T-cell (primary cell): ENCODE measurements around the gene STRA6. TPM values are rescaled to one million over a fixed set of nuclear protein-coding genes. Genes with fewer than 3 reads are reported as not detected.

Source experiments
- ATAC-seq, 4 experiments: fragments of 200-7000 bp in 3 of 4; fragments of 150-1000 bp in 1 of 4; cut with Tn5 transposase; replicated peaks in 1 of 4; 1 replicate in 3 of 4; 2 replicates in 1 of 4; pipeline ENCODE4 v1.10.0; 2021; ENCODE audit warnings: moderate library complexity in 3 of 4, mild to moderate bottlenecking in 2 of 4, moderate number of reproducible peaks in 1 of 4
- CTCF ChIA-PET, 2 donors: fragments of 300-600 bp; sonication (Branson Sonifier 250); formaldehyde crosslinking; loops; one replicate each; lab custom pipeline; 2022; ENCODE audit warnings: antibody characterized with exemption in 2 of 2; lab: Charles Lee
- POLR2A ChIA-PET, 2 donors: fragments of 300-600 bp; sonication (Branson Sonifier 250); formaldehyde crosslinking; loops; one replicate each; lab custom pipeline; 2022; ENCODE audit warnings: antibody characterized with exemption in 2 of 2; lab: Charles Lee
- DNase-seq, 35 experiments: peaks; one replicate each; pipeline versions ENCODE4 v3.0.0 to v3.0.0-alpha.2; 2013 to 2023
- H3K27ac ChIP-seq: one replicate; pipeline ENCODE4 v1.5.1; 2013; ENCODE audit warnings: low read length
- H3K27me3 ChIP-seq, 2 experiments: replicated peaks in 1 of 2; 1 replicate in 1 of 2; 2 replicates in 1 of 2; pipeline versions ENCODE4 v1.6.1 to v1.7.0; 2013; ENCODE audit warnings: low read length in 1 of 2, mixed read lengths in 1 of 2; ENCODE audit not compliant: control insufficient read depth in 2 of 2, insufficient read depth in 2 of 2; ENCODE audit errors: extremely low read depth in 1 of 2
- H3K36me3 ChIP-seq, 2 donors: 1 replicate in 1 of 2; 2 replicates in 1 of 2; pipeline versions ENCODE4 v1.6.1 to v1.7.0; 2013; ENCODE audit warnings: low read length in 1 of 2; ENCODE audit not compliant: control insufficient read depth in 2 of 2, insufficient read depth in 1 of 2; ENCODE audit errors: extremely low read depth in 1 of 2
- H3K4me1 ChIP-seq, 2 experiments: 1 replicate in 1 of 2; 2 replicates in 1 of 2; pipeline versions ENCODE4 v1.6.1 to v1.7.0; 2013; ENCODE audit warnings: low read length in 2 of 2, mixed read lengths in 1 of 2; ENCODE audit not compliant: insufficient read depth in 2 of 2, control insufficient read depth in 1 of 2; ENCODE audit errors: extremely low read depth in 1 of 2
- H3K4me3 ChIP-seq, 2 donors: 1 replicate in 1 of 2; 2 replicates in 1 of 2; pipeline versions ENCODE4 v1.5.1 to v1.7.0; 2013; ENCODE audit warnings: mild to moderate bottlenecking in 2 of 2, low read length in 1 of 2, moderate library complexity in 1 of 2; ENCODE audit not compliant: control insufficient read depth in 1 of 2; ENCODE audit errors: extremely low read depth in 1 of 2
- H3K9me3 ChIP-seq: 2 replicates; pipeline ENCODE4 v1.7.0; 2013
- H3K27ac Mint-ChIP-seq, 2 donors: one replicate each; pipeline ENCODE4 v1.8.0; 2020 to 2021; ENCODE audit warnings: mild to moderate bottlenecking in 2 of 2, mixed read lengths in 2 of 2
- H3K27me3 Mint-ChIP-seq, 2 donors: one replicate each; pipeline ENCODE4 v1.8.0; 2021 to 2022; ENCODE audit warnings: mixed read lengths in 2 of 2
- H3K36me3 Mint-ChIP-seq: one replicate; pipeline ENCODE4 v1.8.0; 2021; ENCODE audit warnings: mixed read lengths
- H3K4me1 Mint-ChIP-seq, 3 donors: one replicate each; pipeline ENCODE4 v1.8.0; 2020 to 2022; ENCODE audit warnings: mixed read lengths in 3 of 3, mild to moderate bottlenecking in 1 of 3
- H3K4me3 Mint-ChIP-seq, 3 donors: one replicate each; pipeline ENCODE4 v1.8.0; 2020 to 2022; ENCODE audit warnings: mild to moderate bottlenecking in 3 of 3, mixed read lengths in 3 of 3, moderate library complexity in 3 of 3
- H3K9me3 Mint-ChIP-seq, 3 donors: one replicate each; pipeline ENCODE4 v1.8.0; 2020 to 2022; ENCODE audit warnings: mixed read lengths in 3 of 3
- WGBS: methylation state at CpG from one replicate; pipeline ENCODE4 v1.1.5; 2013; ENCODE audit warnings: missing lambda C conversion rate; ENCODE audit not compliant: insufficient coverage; 5-methylcytosine and 5-hydroxymethylcytosine counted together
- total RNA-seq, 35 experiments: library from RNA in 6 of 35; stranded (reverse) in 6 of 35; fragments of 120-200 nt in 1 of 35; gene quantifications; one replicate each; pipeline versions ENCODE4 v1.2.1 to v1.2.4 and lab custom pipeline; 2013 to 2026

Gene STRA6
- total RNA-seq, 5 donors from 2014 or later (not counting 1 experiment from before 2014, with no cell fraction given): not detected

- Mint-ChIP-seq H3K4me3 (no peak within 1 kb of the TSS), H3K9me3 (no peaks in the 10 kb centered on the region), H3K36me3 (no peaks in the 10 kb centered on the region), H3K27ac (no peak within 1 kb of the TSS), H3K4me1 (no peaks in the 10 kb centered on the region), H3K27me3 (peaks cover 4 to 12% of the 10 kb centered on the region in 2 donors)
- ChIA-PET POLR2A (no interaction called here), CTCF (no interaction called here)
- H3K4me3 ChIP-seq: no peak within 1 kb of the TSS
- no peaks in the 10 kb centered on the region for H3K9me3 ChIP-seq
- WGBS: 33% methylated on average over 6 of the region's 6 CpGs
- H3K27ac ChIP-seq: no peak within 1 kb of the TSS
- DNase-seq: no peak
- ATAC-seq: no peak
- no peaks in the 10 kb centered on the region for H3K36me3 ChIP-seq
- H3K4me1 ChIP-seq: no peaks in the 10 kb centered on the region
- H3K27me3 ChIP-seq: peaks cover 0 to 47% of the 10 kb centered on the region in 2 experiments
These were observed 33.4 kb upstream of the STRA6 start, which contains the start of gene CCDC33 for GRCh38 chr15:74235962-74236361. Gene CCDC33, plus strand, starts transcription at chr15:74236326. Its CDS starts 394 bp downstream, at chr15:74236720.

- POLR2A ChIA-PET: no interaction called here
- Histone ChIP-seq H3K27me3 (peaks cover 0 to 45% of the 10 kb centered on the region in 2 experiments), H3K9me3 (no peaks in the 10 kb centered on the region), H3K4me3 (no peak overlapping the region), H3K4me1 (no peaks in the 10 kb centered on the region), H3K27ac (no peak overlapping the region), H3K36me3 (no peaks in the 10 kb centered on the region)
- no peak for ATAC-seq
- Mint-ChIP-seq H3K27ac (no peak overlapping the region), H3K27me3 (peaks cover 7 to 17% of the 10 kb centered on the region in 2 donors), H3K4me1 (no peaks in the 10 kb centered on the region), H3K4me3 (no peak overlapping the region), H3K9me3 (no peaks in the 10 kb centered on the region), H3K36me3 (no peaks in the 10 kb centered on the region)
- 69% methylated on average over 4 of the region's 9 CpGs for WGBS
- CTCF ChIA-PET: no interaction called here
- no peak for DNase-seq
These were observed 31.9 kb upstream of the STRA6 start for GRCh38 chr15:74234598-74234875.

GRCh38 chr15:74233851-74234597 lies 31.4 kb upstream of the STRA6 start:
- no peak overlapping the region for H3K4me3 Mint-ChIP-seq
- Histone ChIP-seq H3K9me3 (no peaks in the 10 kb centered on the region), H3K4me3 (no peak overlapping the region), H3K27ac (no peak overlapping the region), H3K27me3 (peaks cover 0 to 42% of the 10 kb centered on the region in 2 experiments), H3K4me1 (no peaks in the 10 kb centered on the region), H3K36me3 (no peaks in the 10 kb centered on the region)
- no peaks in the 10 kb centered on the region for H3K9me3 Mint-ChIP-seq
- peaks cover 8 to 18% of the 10 kb centered on the region in 2 donors for H3K27me3 Mint-ChIP-seq
- no peak overlapping the region for H3K27ac Mint-ChIP-seq
- ChIA-PET POLR2A (no interaction called here), CTCF (no interaction called here)
- H3K36me3 Mint-ChIP-seq: no peaks in the 10 kb centered on the region
- DNase-seq (no peak), ATAC-seq (no peak)
- 100% methylated on average over 1 of the region's 3 CpGs for WGBS
- no peaks in the 10 kb centered on the region for H3K4me1 Mint-ChIP-seq

GRCh38 chr15:74233373-74233772 lies 30.8 kb upstream of the STRA6 start:
- Mint-ChIP-seq H3K36me3 (no peaks in the 10 kb centered on the region), H3K4me1 (no peaks in the 10 kb centered on the region), H3K27ac (no peak overlapping the region), H3K4me3 (no peak overlapping the region), H3K27me3 (peaks cover 8 to 18% of the 10 kb centered on the region in 2 donors), H3K9me3 (no peaks in the 10 kb centered on the region)
- Histone ChIP-seq H3K9me3 (no peaks in the 10 kb centered on the region), H3K36me3 (no peaks in the 10 kb centered on the region), H3K27ac (no peak overlapping the region), H3K27me3 (peaks cover 0 to 47% of the 10 kb centered on the region in 2 experiments), H3K4me3 (no peak overlapping the region), H3K4me1 (no peaks in the 10 kb centered on the region)
- ATAC-seq (no peak), DNase-seq (no peak)
- CTCF ChIA-PET: no interaction called here
- POLR2A ChIA-PET: no interaction called here
- WGBS: 80% methylated on average over 6 of the region's 6 CpGs

- DNase-seq (no peak), ATAC-seq (no peak)
- H3K27me3 ChIP-seq: peaks cover 0 to 49% of the 10 kb centered on the region in 2 experiments
- ChIA-PET POLR2A (no interaction called here), CTCF (no interaction called here)
- H3K9me3 Mint-ChIP-seq: no peaks in the 10 kb centered on the region
- no peaks in the 10 kb centered on the region for H3K36me3 ChIP-seq
- H3K4me1 Mint-ChIP-seq: no peaks in the 10 kb centered on the region
- 90% methylated on average over 9 of the region's 10 CpGs for WGBS
- H3K4me3 Mint-ChIP-seq: no peak overlapping the region
- H3K4me3 ChIP-seq: no peak overlapping the region
- H3K27me3 Mint-ChIP-seq: peaks cover 11 to 29% of the 10 kb centered on the region in 2 donors
- H3K4me1 ChIP-seq: no peaks in the 10 kb centered on the region
- no peak overlapping the region for H3K27ac ChIP-seq
- H3K9me3 ChIP-seq: no peaks in the 10 kb centered on the region
- no peaks in the 10 kb centered on the region for H3K36me3 Mint-ChIP-seq
- no peak overlapping the region for H3K27ac Mint-ChIP-seq
These were observed 28.9 kb upstream of the STRA6 start for GRCh38 chr15:74231475-74231874.

- Histone ChIP-seq H3K9me3 (no peaks in the 10 kb centered on the region), H3K4me3 (no peak overlapping the region), H3K4me1 (no peaks in the 10 kb centered on the region), H3K36me3 (no peaks in the 10 kb centered on the region), H3K27me3 (peaks cover 0 to 53% of the 10 kb centered on the region in 2 experiments), H3K27ac (no peak overlapping the region)
- no peaks in the 10 kb centered on the region for H3K36me3 Mint-ChIP-seq
- H3K4me1 Mint-ChIP-seq: peaks cover 0 to under 1% (median 0%) of the 10 kb centered on the region in 3 donors
- ChIA-PET CTCF (no interaction called here), POLR2A (no interaction called here)
- WGBS: 63% methylated on average over 3 of the region's 3 CpGs
- ATAC-seq (no peak), DNase-seq (no peak)
- no peak overlapping the region for H3K4me3 Mint-ChIP-seq
- peaks cover 16 to 39% of the 10 kb centered on the region in 2 donors for H3K27me3 Mint-ChIP-seq
- H3K27ac Mint-ChIP-seq: no peak overlapping the region
- no peaks in the 10 kb centered on the region for H3K9me3 Mint-ChIP-seq
These were observed 27.1 kb upstream of the STRA6 start for GRCh38 chr15:74229686-74230085.
